ENCODE results near the gene MAST1.
"Not testable (repeated sequence)": the region's sequence is repeated elsewhere in the genome, so short reads cannot be mapped to it uniquely, and the experiment has no call there.

MAST1 gene

DNA sequence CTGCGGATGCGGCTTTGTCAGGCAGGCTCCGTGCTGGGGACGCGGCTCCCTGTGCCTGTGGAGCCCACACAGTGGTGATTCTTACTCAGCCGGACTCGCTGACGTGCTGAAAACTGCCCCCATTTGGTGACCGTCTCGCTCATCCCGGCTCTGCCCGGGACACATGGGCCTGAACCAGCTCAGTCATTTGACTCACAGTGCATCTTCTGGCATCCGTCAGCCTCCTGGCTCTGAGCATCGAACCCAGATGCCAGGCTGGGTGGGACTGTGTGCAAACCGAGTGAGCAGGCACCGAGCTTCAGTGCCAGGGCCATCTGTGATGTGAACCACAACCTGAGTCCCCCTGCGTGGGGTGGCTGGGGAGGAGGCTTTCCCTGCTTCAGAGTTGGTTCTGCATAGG, 58.1 kb downstream of the MAST1 start:
- DNase-seq (ENCODE audit: low spot score) = no peak

DNA sequence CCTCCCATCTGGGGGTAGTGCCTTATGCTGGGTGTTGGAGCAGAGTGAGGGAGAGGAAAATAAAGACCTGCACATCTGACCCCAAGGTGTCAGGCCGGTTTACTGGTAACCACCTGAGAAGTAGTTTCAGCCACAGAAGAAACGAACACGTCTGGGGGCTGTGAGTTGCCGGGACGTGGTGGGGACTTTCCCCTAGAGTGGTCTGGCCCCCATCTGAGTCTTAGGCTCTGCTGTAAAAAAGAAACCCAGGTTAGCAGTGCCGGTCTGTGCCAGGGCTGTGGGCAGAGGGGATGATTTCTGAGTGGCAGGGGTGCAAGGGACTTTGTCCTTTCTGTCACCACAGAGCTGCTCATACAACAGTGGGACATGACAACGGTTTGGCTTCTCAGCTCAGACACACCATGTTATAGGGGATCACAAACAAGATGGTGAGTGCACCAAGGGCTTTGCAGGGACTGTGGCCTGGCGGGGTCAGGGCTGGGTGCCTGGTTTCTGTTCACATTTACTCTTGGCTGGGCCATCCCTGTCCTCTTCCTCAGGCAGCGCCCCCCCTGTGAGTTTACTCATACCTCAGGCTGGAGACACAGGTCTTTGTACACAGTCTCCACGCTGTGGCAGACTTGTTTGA, 61.7 kb downstream of the MAST1 start:
- no peak for DNase-seq (ENCODE audit: low spot score)

DNA sequence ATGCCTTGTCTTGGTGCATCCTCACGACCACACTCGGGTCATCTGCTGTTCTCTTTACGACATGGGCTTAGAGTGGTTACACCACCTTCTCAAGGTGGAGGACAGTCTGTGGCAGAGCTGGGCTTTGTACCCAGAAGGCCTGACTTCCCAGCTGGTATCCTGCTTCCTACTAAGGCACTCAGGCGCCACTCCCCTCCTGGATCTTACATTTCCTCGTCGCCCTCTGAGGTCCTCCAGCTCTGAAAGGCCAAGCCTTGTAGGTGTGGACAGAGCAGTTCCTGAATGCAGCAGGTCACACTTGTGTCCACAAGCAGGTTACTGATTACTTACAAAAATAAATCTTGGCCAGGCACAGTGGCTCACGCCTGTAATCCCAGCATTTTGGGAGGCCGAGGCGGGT, 68.9 kb downstream of the MAST1 start:
- DNase-seq (ENCODE audit: low spot score) = no peak

DNA sequence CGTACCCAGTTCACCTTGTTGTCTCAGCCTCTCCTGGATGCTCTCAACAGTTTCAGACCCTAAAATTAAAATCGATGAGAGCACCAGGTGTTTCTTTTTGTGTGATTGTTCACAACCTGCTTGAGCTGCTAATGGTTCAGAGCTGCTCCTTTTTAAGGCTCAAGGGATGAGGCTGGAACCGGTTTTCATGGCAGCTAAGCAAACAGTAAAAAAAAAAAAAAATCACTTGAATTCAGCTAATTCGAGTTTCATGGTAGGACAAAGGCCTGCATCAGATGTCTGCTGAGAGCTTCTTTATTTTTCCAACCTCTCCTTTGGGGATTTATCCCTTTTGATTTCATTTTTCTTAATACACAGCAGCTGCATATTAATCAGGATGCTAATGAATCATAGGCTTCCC, 74.3 kb downstream of the MAST1 start:
- no peak for DNase-seq (ENCODE audit: low spot score)

DNA sequence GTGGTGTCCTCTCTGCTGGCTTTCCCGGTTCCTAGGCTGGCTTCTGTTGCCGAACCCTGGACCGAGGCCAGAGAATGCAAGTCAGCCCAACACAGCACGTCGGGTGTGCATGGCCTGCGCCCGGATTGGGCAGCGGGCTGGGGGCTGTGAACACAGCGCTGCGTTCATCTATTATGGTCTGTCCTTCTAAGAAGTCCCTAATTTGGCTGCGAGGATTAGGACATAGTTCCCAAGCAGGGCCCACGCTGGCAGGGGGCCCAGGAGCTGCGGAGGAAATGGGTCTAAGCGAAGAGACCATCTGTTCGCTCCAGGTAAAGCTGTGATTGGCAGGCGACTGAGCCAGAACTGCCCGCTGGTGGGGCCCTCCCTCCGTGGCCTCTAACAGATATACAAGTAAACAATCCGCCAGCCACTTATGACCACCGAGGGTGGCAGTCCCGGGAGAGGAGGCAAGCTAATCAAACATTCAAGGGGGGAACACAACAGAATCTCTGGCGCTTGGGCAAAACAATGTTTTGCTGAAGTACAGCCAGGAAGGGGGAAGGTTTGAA, 74.8 kb downstream of the MAST1 start:
- no peak for DNase-seq (ENCODE audit: low spot score)

DNA sequence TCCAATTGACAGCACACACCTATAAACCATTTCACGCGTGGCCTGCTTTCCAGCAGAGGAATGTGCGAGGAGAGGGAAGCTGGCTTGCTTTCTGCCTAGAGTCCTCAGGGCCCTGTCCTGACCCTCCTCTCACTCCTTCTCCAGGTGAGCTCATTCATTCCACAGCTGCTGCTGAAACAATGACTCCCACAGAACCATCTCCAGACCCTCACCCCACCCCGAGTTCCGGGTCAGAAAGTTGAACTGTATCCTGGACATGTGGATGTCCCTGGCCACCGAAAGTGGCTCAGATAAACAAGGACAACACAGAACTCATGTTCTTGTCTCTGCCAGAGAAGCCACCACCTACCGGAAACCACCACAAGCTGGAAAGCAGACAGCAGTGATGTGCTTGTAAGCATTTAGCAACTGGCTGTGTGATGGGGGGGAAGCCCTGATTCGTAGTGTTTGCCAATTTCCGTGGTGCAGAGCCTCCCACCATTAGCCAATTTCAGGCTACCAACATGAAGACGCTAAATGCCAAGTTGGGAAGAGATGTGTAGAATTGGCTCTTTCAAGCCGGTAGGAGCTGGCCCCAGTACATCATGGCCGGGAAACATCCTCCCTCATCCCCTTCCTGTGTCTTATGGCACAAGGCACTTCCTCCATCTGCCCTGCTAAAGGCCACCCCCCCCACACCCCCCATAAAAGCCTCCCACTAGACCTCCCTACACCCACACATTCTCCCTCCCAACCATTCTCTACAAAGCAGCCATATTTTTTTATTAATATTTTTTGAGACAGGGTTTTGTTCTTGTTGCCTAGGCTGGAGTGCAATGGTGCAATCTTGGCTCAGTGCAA, 75.8 kb downstream of the MAST1 start:
- DNase-seq (ENCODE audit: low spot score) = no peak

DNA sequence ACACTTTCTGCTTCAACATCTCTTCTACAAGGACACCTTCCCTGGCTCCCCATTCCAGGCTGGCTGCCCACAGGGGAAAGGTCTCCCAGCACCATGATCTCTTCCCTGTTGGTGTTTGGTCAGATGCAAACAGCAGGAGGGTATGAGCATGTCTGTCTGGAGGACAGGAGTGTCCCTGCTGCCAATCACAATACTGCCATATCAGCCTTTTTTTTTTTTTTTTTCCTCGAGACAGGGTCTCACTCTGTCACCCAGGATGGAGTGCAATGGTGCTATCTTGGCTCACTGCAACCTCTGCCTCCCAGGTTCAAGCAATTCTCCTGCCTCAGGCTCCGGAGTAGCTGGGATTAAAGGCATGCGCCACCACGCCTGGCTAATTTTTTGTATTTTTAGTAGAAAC, 77.5 kb downstream of the MAST1 start:
- not testable (repeated sequence) for DNase-seq (ENCODE audit: low spot score)

DNA sequence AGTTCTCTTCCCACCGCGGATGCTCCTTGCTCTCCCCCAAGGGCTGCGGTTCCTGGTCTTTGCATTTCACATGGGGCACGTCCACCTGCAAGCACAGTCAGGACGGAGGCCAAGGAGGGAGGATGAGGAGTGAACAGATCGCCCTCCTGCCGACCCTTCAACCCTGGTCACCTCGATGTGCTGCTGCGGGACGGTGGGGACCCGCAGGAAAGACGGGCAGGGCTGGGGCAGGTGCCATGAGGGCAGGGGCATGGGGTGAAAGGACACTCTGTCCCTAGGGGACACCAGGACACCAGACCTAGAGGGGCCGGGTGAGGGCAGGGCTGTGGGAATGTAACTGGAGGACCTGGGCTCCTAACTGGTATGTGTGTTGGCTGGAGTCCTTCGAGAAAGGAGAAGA, 79.9 kb downstream of the MAST1 start:
- no peak for DNase-seq (ENCODE audit: low spot score)

DNA sequence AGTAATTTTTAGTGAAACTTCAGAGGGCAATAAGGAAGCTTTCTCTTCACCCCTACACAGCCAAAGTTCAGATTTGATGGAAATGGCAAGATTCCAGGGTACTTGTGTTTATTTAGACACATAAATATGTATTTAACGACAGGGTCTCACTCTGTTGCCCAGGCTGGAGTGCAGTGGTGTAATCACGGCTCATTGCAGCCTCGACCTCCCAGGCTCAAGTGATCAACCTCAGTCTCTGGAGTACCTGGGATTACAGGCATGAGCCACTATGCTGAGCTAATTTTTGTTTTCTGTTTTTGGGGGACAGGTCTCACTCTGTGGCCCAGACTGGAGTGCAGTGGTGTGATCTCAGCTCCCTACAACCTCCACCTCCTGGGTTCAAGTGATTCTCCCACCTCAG, 82.7 kb downstream of the MAST1 start:
- no peak for DNase-seq (ENCODE audit: low spot score)

DNA sequence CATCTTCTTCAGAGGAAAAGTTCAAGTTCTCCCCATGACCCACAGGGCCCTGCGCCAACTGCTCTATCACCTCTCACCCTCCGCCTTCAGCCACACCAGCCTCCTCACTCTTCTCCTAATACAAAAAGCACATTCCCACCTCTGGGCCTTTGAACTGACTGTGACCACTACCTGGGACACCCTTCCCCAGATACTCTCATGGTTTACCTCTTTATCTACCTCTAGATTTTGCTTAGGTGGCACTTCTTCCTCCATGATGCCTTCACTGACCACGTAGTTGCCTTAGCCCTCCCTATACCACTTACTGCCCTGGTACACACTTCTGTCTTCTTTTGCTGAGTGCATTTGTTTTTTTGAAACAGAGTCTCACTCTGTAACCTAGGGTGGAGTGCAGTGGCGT, 84.6 kb downstream of the MAST1 start:
- no peak for DNase-seq (ENCODE audit: low spot score)

Measured in RKO (cell line).